ENCODE measurements around the gene PPP6R3.

The PPP6R3 gene

GRCh38 chr11:68569357-68569756 lies 108.8 kb downstream of the PPP6R3 start:
- no peak for DNase-seq

- DNase-seq, result no peak
Observed at GRCh38 chr11:68570691-68571090, 110.1 kb downstream of the PPP6R3 start.

DNA sequence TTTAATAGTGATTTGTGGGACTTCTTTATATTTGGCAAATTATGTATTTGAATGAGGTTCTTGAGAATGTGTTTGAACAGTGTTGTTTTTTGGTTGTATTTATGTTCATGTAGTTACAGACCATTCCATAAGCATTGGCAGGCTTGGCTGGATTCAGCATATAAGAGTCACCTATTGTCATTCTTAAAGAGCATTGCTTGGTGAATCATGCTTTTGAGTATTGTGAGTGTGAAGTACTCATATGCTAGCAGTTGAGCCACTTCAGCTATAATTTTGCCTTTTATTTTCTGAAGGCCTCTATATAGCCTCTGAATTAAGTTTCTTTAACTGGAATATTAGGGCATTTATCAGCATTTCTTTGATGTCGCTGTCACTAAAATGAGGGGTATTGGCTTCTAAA lies 113.8 kb downstream of the PPP6R3 start:
- DNase-seq, result no peak

DNA sequence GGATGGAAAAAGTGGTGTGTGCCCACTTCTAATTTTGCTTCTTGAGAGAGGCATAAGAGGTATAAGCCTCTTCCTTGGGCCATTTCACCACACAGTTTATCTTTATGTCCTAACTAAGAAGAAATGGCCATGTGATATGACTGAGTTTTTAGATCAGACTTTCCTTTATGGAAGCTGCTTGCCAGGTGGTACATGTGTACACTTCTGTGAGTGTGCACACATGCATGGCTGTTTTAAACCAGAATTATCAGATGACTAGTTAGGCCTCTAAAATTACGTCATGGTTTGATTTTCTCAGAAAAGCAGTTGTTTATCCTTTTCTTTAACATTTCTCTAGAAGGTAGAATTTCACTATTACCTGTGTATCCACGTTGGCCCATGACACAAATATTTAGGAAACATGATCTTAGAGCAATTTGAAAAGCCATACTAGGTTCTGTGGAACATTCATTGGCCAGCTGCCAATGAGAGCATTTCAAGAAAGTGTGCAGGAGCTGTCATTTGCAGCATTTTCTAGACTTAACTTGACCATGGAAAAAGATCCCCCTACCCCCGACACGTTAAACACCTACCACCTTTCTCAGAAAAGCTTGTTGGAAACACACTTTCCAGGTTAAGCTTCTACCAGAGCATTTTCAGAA lies 114.6 kb downstream of the PPP6R3 start:
- no peak for DNase-seq

DNA sequence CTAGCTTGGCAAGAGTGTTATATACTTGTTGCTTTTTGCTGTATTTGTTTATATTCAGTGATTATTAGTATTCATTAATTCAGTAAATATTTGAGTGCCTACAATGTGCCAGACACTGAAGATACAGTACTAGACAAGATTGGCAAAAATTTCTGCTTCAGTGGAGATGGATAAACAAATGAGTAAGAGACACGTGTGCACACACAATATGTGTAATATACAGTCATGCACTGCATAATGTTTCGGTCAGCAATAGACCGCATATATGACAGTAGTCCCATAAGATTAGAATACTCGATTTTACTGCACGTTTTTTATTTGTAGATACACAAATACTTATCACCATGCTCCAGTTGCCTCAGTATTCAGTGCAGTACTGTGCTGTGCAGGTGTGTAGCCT lies 118.9 kb downstream of the PPP6R3 start:
- DNase-seq, result no peak

DNA sequence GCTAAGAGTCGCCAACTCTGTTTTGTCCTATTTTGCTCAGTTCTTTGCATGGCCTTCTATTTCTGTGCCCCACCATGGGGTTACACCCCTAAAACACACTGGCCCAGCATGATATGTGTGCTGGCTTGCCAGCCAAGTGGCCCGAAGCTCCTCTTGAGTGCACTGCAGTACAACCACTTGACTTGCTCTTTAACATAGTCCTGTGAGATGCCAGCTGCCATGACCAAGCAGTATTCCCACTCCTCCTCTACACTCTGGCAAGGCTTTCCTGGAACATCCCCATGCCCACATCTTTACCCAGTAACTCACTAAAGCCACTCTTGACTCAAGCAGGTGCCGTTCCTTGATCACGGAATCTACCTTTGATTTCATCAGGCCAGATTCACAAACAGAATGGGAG lies 120.9 kb downstream of the PPP6R3 start:
- DNase-seq, result no peak

- DNase-seq, result no peak
Observed at GRCh38 chr11:68581901-68582300, 121.3 kb downstream of the PPP6R3 start.

DNA sequence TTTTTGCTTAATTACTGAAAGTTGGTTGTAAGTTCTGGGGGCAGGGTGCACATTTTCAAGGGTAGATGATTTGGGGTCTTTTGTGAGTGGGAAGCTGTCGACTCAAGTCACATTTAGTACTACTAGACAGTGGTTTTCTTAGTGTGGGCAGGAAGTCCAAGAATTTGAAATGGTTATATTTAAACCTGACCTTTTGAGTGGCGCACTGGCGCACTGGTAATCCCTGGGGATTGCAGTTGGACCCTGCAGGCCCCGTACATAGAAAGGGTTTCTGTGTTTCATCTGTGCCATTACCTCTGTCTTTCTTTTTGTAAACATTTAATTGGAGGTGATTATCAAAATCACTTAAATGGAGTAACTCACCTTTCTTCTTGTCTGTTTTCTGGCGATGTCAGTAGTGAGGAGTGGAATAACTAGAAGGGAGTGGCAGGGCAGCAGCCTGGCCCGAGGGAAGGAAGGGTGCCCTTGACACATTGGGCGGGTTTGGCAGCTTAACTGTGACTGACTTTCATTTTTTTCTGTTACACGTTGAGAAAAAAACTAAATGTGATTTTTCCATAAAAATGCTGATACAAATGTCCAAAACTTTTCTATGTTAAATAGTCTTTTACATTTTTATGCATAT lies 122.0 kb downstream of the PPP6R3 start:
- DNase-seq, result no peak

DNA sequence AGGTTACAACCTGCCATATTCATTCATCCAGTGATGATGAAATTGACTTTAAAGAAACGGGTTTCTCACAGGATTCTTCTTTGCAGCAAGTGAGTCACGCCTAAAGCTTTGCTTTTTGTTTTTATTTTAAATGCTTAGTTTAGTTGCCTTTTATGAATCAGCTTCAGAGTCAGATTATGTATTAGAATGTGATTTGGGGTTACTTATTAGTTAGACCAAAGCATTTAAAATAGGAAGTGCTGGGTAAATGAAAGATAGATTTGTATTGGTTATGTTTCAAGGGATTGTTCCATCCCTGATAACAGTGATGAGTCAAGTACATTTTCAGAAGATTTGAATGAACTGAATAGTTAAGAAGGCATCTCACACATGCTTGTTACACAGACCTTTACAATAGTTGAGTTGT lies 122.5 kb downstream of the PPP6R3 start:
- no peak for DNase-seq

DNA sequence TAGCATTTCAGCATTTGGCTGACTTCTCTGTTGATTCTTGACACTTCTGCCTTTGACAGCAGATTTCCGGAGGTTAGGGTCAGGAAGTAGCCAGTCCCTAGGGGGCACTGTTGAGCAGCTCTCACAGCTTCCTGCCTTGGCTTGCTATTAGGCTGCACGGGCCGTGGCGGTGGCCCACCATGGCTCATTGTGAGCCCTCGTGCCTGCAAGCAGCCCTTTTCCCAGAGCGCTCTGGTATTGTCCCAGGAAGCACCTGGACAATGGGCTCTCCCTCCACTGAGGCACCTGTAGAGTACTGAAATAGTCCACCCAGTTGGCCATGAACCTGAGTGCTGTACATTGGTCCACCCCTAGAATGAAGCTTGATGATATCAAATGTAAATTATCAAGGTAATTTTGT lies 123.5 kb downstream of the PPP6R3 start:
- no peak for DNase-seq

DNA sequence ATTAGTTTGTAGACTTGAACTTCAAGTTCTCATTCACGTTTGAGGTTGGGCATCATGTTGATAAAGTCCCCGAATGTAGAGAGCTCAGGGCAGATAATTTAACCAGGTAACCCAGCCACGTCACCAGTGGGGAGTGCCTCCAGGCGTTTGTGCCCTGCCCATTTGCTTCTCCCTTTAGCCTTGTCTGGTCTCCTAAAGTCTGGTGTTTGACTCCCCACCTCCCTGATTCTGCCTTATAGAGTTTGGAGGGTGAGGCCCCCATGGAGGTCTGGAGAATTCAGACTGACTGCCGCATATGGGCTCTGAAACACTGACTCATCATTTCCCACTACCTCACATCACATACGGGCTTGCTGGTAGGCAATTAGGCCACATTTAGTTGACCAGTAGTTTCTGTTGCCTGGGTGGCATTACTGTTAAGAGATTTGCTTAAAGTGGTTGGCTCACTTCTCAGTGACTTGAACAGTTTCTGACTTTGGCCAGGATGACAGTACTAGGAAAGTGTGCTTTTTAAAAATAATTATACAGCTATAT lies 124.5 kb downstream of the PPP6R3 start:
- no peak for DNase-seq

DNA sequence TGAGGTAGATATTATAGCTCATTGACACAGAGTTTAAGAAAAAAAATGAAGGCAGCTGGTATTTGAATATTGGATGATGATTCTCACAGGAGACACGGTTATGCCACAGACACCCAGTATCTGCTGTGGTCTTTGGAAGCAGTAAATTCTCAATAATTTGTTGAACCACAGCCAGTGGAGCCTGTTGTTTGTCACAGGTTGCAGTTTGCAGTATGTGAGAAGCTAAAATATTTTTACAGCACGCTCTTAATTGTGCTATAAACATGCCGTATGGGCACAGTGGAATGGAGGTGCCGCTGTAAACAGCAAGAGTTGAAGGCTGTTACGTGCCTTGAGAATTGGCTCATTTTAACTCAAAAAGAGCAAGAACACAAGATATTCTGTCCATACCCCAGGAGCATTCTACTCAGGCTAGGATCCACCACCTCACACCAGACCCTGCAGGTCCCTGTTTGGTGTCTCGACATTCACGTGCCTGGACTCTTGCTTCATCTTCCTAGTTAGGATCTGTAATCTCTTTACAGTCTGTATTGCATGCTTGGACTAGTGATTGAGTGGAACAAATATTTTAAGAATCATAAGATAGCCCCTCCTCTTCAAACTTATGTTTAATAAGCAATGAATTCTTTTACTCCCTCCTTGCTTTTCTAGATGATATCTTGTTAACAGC lies 129.1 kb downstream of the PPP6R3 start:
- no peak for DNase-seq

- no peak for DNase-seq
Observed at GRCh38 chr11:68591719-68592118, 131.2 kb downstream of the PPP6R3 start.

GRCh38 chr11:68593441-68593840 lies 132.9 kb downstream of the PPP6R3 start:
- no peak for DNase-seq

DNA sequence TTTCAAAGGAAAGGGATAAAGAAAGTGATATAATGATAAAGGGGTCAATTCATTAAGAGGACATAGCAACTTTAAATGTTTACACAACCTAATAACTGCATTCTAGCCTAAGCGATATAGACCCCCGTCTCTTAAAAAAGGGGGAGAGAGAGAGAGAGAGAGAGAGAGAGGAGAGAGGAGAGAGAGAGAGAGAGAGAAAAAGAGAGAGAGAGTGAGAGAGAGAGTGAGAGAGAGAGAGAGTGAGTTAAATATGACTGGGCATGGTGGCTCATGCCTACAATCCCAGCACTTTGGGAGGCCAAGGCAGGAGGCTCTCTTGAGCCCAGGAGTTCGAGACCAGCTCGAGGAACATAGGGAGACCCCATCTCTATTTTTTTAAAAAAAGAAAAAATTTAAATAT lies 133.6 kb downstream of the PPP6R3 start:
- DNase-seq, result no peak

DNA sequence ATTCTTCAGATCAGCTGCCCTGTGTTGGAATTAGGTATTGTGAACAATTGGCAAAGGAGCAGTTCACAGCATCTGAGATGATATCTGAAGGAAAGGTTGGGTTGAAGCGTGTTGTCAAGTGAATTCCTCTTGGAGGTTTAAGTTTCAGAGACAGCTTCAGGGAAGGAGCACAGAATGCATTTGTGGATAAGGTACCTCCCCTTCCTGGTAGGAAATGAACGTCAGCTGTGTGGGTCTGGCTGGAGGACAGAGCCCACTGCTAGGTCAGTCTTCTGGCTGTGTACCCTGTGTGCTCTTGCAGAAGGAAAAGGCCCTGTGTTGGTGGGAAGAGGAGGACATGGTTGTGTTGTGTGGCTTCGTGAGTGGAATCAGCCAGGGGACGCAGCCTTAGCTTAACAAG lies 135.7 kb downstream of the PPP6R3 start:
- no peak for DNase-seq

DNA sequence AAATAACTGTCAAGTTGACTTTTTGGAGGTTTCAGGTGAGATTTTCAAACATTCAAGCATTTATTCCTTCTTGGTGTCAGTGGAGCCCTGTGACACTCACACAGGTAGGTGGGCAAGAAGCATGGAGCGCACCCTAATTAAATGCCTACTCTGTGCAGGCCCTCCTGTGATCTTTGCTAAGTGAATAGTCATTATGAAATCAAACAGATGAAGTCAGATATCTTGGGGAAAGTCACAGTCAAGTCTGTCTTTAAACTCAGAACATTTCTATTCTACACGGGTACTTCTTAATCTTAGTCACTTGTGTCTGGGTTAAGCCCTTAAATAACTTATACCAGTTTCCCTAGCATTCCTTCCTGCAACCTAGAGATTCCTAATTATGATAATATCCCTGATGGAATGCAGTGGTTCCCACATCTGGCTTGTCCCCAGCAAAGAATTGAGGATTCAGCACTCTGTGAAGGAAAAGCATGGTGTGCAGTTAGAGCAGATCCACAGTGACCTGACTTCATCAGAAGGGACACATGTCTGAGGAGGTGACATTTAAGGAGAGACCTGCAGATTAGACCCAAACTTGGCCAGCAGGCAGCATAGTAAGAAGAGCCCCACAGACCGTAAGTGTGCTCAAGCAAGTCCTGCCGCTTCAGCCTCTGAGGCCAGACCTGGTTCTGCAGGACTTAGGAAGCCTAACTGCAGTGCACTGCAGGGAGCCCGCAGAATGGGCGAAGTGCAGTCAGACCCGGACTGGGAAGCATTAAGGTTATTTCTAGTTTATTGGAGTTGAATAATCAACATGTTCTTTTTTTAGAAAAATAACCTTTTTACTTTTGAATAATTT lies 138.5 kb downstream of the PPP6R3 start:
- DNase-seq, result no peak

DNA sequence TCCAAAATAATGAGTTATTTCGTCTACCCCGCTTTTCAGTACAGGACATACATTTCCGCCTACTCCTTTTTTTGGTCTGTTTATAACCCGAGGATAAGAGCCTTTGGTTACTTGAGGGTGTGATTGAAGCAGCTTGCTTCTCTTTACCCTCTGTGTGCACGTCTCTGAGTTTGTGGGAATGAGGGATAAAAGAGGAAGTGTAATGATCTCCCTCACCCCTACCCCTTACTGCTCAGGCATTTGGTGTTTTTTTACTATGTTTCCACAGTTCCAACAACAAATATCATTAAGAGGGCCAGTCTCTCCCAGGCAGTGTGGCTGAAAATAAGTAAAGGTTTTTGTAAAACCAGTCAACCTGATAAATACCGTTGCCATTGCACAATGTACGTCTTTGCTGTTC lies 140.6 kb downstream of the PPP6R3 start:
- no peak for DNase-seq

DNA sequence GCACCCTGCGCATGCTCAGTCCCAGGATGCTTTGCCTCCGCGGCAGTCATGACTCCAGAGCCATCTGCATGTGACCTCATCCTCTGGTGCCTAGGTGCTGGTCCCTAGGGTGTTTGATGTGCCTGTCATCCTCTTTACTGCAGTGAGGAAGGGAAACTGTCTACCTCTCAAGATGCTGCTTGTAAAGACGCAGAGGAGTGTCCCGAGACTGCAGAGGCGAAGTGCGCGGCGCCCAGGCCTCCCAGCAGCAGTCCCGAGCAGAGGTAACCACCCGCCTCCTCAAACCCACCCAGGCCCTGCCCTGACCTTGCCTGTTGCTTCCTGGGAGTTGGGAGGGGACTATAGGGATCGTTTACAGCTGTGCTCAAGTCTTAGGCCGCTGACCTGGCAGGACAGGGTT lies 149.2 kb downstream of the PPP6R3 start:
- no peak for DNase-seq

- DNase-seq, result no peak
Observed at GRCh38 chr11:68610452-68611116, 150.0 kb downstream of the PPP6R3 start.

GRCh38 chr11:68615657-68616056 lies 155.1 kb downstream of the PPP6R3 start:
- no peak for DNase-seq

- no peak for DNase-seq
Observed at GRCh38 chr11:68617925-68618809, 157.6 kb downstream of the PPP6R3 start.

Measured in left hindlimb (tissue), 1 donor.